Measurements from ENCODE around the gene C1orf35.

The C1orf35 gene

GRCh38 chr1:228098323-228098931 is 4.7 kb downstream of the C1orf35 start:
- peak; percentile 1 for DNase-seq (ENCODE audit: low read depth)
- TF ChIP-seq CTCF (IDR thresholded peaks at IDR 0.05; ENCODE audit: insufficient read depth, low read depth, low read length, missing control alignments), result no peak
- H3K4me3 ChIP-seq (ENCODE audit: low read depth, low read length), result no peak overlapping the region

GRCh38 chr1:228097333-228098081 is 5.6 kb downstream of the C1orf35 start:
- TF ChIP-seq CTCF (IDR thresholded peaks at IDR 0.05; ENCODE audit: insufficient read depth, low read depth, low read length, missing control alignments), result no peak
- H3K4me3 ChIP-seq (ENCODE audit: low read depth, low read length), result no peak overlapping the region
- DNase-seq (ENCODE audit: low read depth), result peak; percentile 2

GRCh38 chr1:228096416-228097332 is 6.5 kb downstream of the C1orf35 start:
- no peak for TF ChIP-seq CTCF (IDR thresholded peaks at IDR 0.05; ENCODE audit: insufficient read depth, low read depth, low read length, missing control alignments)
- no peak for DNase-seq (ENCODE audit: low read depth)
- no peak overlapping the region for H3K4me3 ChIP-seq (ENCODE audit: low read depth, low read length)

GRCh38 chr1:228095938-228096337 is 7.2 kb downstream of the C1orf35 start:
- no peak for TF ChIP-seq CTCF (IDR thresholded peaks at IDR 0.05; ENCODE audit: insufficient read depth, low read depth, low read length, missing control alignments)
- no peak overlapping the region for H3K4me3 ChIP-seq (ENCODE audit: low read depth, low read length)
- peak; percentile 0 for DNase-seq (ENCODE audit: low read depth)

GRCh38 chr1:228095161-228095560 is 8.0 kb downstream of the C1orf35 start:
- DNase-seq (ENCODE audit: low read depth), result no peak
- TF ChIP-seq CTCF (IDR thresholded peaks at IDR 0.05; ENCODE audit: insufficient read depth, low read depth, low read length, missing control alignments), result no peak
- H3K4me3 ChIP-seq (ENCODE audit: low read depth, low read length), result no peak overlapping the region

- no peak overlapping the region for H3K4me3 ChIP-seq (ENCODE audit: low read depth, low read length)
- peak; percentile 1 for DNase-seq (ENCODE audit: low read depth)
- no peak for TF ChIP-seq CTCF (IDR thresholded peaks at IDR 0.05; ENCODE audit: insufficient read depth, low read depth, low read length, missing control alignments)
Measured at GRCh38 chr1:228094432-228095016, 8.6 kb downstream of the C1orf35 start.
